CD4-positive, alpha-beta T cell treated with Interleukin-21 for 1 hour (primary cell): ENCODE results near the gene ELFN2.

Experiments used
- DNase-seq: peaks from one replicate; pipeline ENCODE4 v3.0.0-alpha.2; 2020

Gene ELFN2

DNA sequence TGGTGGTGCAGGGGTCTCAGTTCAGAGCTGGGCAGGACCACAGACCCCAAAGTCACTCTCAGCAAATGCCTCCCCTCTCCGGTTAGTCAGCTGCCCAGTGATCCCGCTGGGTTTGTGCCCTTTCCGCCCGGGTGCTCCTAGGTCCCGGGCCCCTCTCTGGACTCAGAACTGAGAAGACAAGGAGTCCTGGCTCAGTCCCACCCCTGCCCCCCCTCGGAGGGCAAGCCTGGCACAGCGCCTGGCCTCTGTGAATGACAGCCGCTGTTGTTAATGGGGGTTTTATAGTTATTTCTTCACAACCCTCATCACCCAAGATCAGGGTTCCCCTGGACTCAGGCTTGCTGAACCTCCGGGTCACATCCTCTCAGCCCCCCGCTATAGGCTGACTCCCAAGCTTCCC lies 47.6 kb downstream of the ELFN2 start:
- no peak for DNase-seq

DNA sequence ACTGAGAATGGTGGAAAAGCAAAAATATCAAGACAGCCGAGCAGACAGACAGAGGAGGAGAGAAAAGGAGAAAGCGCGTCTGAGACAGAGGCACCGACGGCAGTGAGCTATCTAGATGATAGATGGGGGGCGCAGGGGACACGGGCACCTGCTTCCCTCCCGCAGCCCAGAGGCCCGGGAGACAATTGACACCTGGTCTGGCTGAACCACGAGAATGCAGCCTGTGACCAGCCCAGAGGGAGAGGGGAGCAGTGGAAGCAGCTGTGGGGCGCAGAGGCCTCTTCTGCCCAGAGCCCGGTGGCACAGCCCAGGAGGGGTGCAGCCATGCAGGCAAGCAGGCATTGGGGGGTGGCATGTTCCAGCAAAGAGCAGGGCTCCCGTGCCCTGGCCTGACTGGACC lies 48.2 kb downstream of the ELFN2 start:
- no peak for DNase-seq

DNA sequence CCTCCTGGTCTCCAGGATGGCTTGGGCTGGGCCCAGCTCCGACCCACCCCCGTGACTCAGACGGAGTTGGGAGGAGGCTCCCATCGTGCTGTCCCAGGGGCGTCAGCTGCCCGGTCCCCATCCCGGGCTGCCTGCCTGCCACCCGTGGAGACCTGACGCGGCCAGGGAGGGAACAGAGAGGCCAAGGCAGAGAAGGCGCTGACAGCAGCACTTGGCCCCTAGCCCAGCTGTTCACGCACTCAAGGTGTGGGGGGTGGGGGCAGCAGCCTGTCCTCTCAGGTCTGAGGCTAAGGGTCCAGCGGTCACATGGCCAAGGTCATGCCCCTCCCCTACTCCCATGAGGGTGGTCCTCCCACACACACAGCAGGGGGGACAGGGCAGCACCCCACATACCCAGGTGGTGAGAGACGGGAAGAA lies 48.6 kb downstream of the ELFN2 start:
- DNase-seq, result no peak

DNA sequence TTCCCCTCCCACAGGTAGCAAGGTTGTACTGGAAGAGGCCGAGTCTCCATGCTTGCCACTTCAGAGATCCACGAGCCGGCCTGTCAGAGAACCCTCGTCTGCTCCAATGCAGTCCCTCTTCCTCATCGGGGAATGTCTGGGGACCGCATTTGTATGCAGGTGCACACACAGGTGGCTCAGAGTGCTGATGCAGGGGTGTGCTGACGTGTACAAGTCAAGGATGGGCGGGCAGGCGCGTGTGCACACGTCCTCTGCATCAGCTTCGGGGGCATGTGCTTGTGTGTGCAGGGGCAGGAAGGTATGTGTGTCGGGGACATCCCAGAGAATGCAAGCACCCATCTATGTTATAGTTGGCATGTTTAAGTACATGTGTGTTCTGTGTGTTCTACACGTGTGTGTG lies 49.4 kb downstream of the ELFN2 start:
- DNase-seq, result no peak

DNA sequence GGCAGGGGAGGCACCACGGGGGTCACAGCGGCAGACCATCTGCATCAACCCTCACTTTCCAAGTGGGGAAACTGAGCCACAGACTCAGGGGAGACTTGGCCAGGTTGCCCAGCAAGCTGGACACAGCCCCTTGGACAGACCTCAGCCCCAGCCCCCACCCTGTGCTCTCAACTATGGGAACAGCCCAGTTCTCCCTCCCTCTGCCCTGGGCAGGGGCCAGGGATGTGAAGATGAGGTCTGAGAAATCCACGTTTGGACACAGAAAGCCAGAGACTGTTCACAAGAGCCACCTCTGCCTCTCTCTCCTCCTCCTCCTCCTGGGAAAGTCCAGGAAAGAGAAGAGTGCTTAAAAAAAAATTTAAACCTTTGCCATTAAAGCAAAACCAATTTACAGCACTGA lies 50.1 kb downstream of the ELFN2 start:
- no peak for DNase-seq

DNA sequence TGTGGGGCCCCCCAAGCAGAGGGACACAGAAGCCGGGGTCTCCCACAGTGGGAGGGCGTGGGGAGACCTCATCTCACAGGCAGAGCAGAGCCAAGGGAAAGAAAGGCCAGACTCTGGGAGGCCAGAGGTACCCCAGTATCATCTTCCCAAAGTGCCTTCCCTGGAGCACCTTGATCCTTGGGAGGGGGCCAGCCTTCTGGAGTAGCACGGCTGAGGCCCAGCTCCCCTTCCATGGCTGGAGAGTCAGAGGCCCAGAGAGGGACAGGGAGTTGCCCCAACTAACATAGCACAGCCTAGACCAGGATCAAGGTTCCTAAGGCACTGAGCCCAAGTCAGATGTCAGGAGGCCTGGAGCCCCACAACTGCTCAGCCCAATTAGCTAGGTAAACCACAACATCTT lies 50.6 kb downstream of the ELFN2 start:
- DNase-seq, result no peak

DNA sequence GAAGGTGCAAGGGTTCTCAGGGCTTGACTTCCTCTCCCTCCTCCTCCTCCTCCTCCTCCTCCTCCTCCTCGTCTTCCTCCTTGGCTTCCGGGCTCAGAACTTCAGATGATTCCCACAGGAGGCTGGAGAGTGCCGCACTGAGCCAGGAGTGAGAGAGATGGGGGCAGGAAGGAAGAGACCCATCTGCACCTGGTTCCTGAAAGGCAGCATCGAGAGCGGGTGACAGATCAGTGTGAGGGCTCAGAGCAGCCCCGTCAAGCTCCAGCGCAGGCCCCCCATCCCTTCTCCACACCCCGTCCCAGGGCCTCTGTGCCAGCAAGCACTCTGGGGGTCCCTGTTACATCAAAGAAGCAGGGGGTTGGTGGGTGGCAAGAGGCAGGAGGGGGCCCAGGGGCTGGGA lies 51.5 kb downstream of the ELFN2 start:
- no peak for DNase-seq

DNA sequence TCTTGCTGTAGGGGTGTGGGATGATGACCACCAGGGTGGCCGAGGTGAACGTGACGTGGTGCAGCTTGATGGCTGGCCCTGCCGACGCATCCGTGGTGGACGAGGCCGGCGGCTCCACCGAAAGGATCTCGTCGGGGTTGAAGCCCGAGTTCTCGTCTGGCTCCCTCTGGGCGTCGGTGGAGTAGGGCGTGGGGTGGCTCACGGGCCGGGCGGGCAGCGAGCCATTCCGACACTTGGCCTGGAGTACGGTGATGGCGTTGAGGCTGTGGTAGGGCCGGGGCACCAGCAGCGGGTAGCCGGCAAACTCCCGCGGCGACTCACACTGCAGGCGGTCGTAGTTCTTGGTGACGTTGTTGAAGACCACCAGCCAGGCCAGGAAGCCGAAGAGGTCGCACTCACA lies 52.7 kb downstream of the ELFN2 start:
- no peak for DNase-seq

DNA sequence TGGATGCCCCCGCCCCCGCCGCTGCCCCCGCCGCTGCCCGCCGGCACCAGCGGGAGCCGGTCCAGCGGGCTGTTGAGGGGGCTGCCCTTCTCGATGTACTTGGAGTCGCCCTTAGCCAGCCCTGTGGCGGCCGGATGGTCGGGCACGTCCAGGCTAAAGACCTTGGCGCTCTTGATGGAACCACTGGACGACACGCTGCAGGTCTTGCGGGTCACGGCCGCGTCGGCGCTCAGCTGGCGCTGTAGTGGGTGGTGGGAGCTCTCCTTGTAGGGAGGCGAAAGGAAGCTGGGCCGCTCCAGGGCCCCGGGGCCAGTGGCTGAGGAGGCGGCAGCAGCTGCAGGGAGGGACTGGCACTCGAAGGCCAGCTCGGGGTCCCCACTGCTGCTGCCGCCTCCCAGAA lies 53.8 kb downstream of the ELFN2 start:
- no peak for DNase-seq

DNA sequence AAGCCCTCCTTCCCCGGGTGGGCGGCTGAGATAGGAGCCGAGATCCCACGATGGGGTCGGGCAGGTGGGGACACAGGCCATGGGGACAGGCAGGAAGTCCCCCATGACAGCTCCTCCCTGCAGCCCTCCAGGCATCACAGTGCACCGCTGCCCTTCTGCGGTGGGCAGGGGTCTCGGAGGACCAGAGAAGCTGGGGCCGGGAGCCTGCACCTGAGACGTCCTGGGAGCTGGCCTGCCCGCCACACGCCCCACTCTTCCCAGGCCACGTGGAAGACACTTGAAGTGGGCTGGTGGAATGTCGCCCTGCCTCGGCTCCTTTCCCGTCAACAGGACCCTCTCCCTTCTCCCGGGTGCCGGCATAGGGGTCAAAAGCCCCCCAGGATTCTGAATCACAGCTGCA lies 55.4 kb downstream of the ELFN2 start:
- no peak for DNase-seq

DNA sequence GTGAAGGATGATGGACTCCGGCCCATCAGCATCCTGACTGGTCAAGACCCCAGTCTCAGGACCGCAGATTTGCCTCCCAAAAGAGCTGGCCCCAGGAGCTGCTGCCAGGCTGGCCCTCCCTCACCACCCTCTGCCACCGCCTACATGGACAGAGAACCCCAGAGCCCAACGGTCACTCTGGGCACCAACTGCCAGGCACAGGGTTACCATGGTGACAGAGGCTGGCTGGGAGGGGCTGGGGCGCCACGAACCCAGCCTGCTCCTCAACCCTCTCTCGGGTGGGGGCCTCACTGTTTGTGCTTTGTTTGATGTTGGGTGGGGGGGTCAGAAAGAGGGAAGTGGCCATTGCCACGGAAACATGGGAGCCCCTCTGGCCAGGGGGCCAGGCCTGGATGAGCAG lies 55.8 kb downstream of the ELFN2 start:
- DNase-seq, result no peak

DNA sequence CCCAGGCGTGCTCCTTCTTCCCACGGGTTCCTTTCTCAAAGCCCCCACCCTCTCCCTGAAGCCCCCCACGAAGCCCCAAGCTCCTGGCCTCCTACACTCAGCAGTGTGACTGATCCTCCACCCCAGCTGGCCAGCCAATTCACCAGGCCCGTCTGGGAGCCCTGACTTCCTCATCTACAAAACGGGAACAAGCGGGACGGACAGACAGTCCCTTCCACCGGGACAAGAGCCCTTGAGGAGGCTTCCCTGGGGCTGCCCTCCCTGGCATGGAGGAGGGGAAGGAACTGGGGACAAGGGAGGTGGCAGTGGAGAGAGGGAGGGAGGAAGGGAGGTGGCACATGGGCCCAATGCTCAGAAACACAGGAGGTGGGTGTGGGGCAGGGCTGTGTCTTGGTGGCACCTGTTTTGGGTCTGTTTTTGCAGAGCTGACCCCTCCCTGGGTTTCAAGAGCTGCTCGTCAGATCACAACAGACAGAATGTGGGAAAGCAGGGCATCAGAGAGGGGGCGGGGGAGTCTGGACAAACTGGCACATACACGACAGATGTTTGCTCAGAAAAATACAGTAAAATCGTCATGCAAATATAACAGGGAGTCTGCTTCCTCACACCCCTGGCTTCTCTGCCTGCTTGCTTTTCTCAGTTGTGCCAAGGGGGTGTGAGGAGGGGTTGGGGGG lies 56.8 kb downstream of the ELFN2 start:
- DNase-seq, result no peak

DNA sequence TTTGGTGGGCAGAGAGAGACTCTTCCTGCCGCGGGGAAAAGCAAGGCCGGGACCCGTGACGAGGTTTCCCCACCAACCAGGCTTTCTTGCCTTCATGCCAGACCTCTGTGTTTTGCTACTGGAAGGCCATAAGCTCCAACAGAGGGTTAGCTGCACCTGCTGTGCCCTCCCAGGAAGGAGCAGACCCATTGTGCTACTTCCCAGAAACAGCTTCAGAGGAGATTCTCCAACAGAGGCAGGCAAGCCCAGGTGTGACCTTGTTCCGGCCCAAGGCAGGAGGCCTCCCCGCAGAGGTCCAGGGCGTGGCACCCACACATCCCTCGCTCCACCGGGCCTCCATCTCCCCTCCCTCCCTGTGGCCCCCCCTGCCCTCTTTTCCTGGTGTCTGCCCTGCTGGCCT lies 57.8 kb downstream of the ELFN2 start:
- no peak for DNase-seq

DNA sequence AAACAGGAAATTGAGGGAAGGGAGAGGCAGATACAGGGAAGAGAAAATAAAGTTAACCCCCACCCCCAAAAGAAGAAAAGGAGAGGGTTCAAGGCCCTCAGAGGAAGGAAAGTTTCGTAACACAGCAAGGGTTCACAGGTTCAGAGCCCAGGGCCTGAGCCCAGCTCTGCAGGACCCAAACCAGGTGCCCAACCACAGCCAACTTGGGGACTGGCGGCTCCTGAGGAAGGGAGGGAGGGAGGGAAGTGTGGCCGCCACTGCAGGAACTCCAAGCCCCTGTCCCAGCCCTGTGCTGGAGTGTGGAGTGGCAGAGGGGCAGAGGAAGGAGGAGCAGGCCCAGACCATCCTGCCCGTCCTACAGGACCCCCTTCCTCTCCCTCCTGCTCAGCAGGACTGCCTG lies 59.2 kb downstream of the ELFN2 start:
- DNase-seq, result no peak

DNA sequence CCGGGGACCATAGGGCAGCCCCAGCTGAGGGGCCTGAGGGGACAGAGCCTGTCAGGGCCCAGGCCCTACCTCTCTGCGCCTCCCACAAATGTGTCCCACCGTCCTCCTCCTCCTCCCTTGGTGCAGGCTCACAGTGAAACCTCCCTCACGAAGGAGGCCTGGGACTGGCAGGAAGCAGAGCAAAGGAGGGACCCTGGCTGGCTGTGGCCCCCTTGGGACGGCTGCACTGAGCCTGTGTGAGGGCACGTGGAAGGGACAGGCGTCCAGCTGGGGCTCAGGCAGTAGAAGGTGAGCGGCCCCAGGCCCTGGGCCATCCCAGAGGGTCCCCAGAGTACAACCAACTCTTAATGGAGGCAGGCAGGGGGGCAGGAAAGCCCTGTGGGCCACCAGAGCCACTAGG lies 60.7 kb downstream of the ELFN2 start:
- DNase-seq, result no peak

DNA sequence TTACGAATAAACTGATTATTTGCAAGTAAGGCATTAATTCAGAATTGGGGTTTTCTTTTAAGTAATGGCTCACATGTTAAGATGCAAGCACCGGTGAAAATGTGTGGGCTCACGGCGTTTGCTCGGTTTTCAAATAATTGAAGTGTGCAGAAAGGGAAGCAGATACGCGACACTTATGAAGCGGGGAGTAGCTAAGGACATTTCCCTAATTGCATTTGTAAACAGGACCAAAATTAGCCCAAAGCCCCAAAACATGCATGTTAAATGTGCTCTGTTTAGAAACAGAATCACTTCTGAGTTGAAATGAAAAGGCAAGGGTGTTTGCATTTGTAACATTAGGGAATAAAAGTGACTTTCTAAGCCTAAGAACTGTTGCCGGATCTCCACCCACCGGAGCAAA lies 61.3 kb downstream of the ELFN2 start:
- DNase-seq, result no peak

DNA sequence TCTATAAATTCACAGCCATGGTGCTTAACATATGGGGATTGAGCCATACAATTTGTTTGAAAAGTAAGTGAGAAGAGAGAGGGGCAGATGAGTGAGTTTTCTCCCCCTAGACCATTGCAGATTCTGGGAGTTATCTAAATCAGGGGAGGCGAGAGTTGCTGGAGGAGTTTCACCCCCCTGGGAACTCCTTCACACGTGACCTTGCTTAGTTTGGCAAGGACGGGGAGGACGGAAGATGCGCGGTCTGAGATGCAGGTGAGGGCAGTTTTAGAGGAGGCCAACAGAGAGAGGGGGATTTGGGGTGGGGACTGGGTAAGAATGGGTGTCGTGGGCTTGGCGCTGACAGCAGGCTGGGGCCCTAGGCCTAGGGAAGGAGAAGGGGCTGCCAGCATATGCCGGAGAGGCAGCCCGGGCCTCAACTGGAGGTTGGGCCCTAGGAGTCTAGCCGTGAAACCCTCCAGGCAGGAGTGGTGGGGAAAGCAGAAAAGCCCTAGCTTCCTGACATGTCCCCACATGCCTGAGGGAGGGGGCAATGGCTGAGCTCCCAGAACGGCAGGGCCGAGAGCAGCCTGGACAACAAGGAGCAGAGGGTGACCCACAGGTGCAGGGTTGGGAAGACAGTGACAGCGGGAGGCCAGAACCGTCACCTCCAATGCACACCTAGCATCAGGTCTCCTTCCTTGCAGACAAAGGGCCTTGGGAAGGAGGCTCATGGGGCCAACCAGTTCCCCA lies 63.9 kb downstream of the ELFN2 start:
- DNase-seq, result no peak

DNA sequence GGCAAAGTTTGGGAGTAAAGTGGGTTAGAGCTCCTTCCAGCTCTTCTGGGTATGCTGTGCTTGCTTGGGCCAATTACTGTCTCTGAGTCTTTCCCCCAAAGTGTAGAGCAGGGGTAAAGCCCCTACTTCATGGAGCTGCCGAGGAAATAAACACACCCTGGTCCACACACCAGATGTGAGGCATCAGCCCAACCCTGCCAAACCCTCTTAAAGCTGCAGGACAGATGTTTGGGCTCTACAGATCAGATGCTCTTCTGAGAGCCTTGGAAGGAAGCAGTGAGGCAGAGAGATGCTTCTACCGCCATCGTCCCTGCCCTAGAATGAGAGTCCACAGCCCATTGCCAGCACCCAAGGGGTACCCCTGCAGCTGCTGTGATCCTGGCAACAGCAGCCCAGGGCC lies 64.7 kb downstream of the ELFN2 start:
- DNase-seq, result no peak

DNA sequence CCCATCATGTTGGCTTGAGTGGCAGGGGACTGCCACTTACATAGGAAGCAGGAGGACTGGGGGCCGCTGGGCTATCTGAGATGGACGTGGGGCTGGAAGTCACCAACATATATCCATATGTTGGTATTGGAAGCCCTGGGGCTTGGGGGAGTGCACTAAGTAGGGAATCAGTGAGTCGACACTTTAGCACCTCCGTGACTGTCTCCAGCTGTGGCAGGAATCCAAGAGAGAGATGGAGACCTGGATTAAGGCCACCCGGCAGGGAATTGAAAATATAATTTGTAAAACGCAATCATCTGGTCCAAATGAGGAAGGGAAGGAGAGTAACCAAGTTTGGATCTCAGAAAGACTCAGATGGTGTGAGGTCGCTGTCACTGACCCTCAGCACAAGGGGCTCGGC lies 68.4 kb downstream of the ELFN2 start:
- DNase-seq, result no peak

DNA sequence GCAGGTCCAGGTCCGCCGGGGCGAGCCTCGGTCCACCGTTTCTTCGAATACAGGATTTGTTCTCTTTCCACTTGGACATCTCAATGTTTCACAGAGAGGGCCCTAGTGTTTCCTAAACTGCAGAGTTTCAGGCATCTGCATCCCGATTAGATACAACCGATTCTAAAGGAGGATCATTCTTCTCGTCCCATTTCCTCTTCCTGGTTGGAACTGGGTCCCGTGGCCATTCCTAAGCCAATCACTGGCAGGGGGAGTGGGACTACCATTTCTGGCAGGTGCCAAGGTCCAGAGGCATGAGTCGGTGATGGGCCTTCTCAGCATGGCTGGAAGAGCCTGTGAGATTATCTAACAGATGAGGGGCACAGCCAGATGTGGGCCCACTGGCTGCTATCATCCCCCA lies 68.9 kb downstream of the ELFN2 start:
- DNase-seq, result no peak

DNA sequence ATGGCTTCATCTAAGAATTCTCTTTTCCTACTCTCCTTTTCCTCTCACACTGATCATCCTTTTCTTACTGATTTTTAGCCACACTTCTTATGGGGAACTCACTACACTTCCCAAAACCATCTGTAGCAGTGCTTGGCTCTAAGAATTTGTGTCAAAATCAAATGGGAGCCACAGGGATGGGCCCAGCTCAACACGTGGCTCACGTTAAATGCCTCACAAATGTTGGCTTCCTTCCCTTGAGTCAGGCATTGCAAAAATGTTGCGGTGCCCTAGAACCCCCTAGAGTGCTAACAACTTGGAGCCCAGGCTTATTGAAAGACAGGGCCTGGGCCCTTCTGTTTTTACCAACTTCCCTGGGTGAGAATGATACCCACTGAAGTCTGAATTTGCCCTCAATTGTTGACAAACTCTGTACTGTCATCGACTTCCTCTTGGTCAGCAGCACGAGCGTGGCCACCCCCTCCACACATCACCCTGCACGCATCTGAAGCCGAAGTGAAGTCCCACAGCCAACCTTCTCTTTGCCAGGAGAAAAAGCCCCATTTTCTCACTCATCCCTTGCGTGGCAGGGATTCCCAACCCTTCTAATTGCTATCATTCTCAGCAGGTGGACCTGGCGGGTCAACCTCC lies 69.7 kb downstream of the ELFN2 start:
- DNase-seq, result no peak

DNA sequence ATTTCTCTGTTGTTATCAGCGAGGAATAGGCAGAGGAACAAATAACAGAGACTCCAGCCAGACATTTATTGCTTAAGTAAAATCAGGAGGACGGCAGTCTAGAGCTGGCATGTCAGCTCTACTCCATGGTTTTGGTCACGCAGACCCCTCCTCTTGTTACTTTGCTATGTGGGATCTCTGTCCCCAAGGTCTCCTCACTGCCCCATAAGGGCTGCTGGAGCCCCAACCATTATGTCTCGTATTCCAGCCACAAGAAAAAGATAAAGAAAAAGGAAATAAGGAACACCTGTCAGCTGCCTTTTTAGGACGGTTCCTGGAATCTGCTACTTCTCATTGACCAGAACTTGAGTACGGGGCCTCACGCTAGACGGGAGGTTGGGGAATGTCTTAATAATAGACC lies 70.4 kb downstream of the ELFN2 start:
- no peak for DNase-seq

DNA sequence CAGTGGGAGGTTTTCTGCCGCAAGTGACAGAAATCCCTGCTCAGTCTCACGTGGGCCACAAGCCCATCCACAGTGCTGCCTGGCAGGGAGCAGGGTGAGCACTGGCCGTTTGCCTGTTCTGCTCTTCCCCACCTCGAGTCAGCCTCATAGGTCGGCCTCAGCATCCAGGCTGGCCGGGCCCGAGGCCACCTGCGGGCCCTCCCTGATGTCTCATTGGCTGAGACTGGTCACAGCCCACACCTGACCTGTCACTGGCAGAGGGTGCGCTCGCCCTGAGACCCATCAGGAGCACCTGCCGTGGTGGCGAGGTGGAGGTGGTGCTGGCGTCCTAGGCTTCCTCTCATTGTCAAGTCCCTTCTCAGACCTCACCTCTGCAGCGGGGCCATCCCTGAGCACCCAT lies 72.1 kb downstream of the ELFN2 start:
- DNase-seq, result no peak

DNA sequence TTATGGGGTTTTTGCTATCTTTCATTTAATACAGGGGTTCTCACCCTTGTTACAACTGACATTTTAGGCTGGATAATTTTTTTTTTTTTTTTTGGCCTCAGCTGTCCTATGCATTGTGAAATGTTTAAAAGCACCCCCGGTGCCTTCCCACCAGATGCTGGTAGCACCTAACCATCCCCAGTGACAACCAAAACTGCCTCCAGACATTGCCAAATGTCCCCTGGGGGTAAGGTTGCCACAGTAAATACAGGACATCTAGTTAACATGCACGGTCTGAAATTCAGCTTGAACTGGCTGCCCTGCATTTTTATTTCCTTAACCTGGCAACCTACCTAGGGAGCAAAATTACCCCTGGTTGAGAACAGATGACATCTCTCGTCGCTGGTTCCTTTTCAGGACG lies 72.6 kb downstream of the ELFN2 start:
- DNase-seq, result no peak

DNA sequence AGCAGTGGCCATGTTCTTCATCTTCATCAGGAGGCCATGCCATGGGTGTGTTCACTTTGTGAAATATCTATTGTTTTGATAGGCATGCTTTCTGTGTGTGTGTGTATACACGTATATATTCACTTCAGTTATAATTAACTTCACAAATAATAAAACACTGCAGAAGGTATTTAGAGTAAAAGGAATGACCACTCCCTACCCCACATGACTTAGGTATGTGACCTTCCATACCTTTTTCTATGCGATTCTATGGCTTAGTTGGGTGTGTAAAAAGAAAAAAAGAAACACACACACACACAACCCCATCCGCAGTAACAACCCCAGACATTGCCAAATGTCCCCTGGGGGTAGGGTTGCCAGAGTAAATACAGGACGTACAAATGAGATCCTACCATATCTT lies 73.0 kb downstream of the ELFN2 start:
- no peak for DNase-seq
